Measurements from ENCODE around the gene ERVK3-1. TPM values are rescaled to one million over a fixed set of nuclear protein-coding genes. Genes with fewer than 3 reads are reported as not detected.

Gene ERVK3-1
- total RNA-seq, 4 donors from 2014 or later, result 39.5 to 85.1 (median 59.2) TPM

DNA sequence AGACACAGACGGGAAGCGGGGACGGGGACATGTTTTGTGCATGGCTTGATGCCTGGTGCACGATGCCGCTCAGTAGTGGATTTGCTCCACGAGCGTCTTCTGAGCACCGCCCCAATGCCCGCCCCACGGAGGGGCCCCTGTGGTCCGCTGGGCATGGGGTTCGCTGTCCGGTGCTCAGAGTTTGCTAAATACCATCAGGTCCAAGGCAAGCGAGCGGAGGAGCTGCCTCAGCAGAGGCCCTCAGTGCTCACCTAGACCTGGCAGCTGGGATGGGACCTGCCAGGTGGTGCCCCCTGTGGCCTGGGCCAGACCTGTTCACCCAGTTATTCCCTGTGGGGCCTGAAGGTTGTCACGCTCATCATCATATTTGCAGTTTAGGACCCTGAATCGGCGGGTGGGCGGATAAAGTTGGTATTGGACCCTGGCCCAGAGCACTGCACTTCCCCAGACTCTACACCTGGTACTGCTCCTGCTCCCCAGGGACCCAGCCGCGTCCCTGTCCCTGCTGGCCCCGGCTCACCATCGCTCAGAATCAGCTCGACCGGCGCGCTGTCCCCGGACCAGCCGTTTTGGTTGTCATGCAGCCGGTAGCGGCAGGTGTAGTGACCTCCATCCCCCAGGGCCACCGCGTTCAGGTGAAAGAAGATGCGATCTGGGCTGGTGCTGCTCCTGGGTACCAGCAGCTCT, 45.8 kb downstream of the ERVK3-1 start:
- TF ChIP-seq, protein P1, sequence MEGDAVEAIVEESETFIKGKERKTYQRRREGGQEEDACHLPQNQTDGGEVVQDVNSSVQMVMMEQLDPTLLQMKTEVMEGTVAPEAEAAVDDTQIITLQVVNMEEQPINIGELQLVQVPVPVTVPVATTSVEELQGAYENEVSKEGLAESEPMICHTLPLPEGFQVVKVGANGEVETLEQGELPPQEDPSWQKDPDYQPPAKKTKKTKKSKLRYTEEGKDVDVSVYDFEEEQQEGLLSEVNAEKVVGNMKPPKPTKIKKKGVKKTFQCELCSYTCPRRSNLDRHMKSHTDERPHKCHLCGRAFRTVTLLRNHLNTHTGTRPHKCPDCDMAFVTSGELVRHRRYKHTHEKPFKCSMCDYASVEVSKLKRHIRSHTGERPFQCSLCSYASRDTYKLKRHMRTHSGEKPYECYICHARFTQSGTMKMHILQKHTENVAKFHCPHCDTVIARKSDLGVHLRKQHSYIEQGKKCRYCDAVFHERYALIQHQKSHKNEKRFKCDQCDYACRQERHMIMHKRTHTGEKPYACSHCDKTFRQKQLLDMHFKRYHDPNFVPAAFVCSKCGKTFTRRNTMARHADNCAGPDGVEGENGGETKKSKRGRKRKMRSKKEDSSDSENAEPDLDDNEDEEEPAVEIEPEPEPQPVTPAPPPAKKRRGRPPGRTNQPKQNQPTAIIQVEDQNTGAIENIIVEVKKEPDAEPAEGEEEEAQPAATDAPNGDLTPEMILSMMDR (IDR thresholded peaks at IDR 0.05), result no peak
- no peak for DNase-seq (ENCODE audit: low spot score)
- no peak for ATAC-seq (ENCODE audit: low FRiP score)

DNA sequence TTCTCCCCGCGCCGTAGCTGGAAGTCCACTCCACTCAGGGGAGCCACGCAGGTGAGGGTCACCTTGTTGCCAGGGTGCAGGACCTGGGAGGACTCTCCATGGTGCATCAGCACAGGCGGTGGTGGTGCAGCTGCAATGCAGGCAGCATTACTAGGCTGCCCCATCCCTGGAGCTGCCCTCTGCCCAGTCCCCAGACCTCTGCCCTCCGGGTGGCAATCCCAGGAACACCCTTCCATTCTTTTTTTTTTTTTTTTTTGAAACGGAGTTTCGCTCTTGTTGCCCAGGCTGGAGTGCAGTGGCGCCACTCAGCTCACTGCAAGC, 46.3 kb downstream of the ERVK3-1 start:
- no peak for ATAC-seq (ENCODE audit: low FRiP score)
- TF ChIP-seq, protein P1 (IDR thresholded peaks at IDR 0.05), result no peak
- no peak for DNase-seq (ENCODE audit: low spot score)

DNA sequence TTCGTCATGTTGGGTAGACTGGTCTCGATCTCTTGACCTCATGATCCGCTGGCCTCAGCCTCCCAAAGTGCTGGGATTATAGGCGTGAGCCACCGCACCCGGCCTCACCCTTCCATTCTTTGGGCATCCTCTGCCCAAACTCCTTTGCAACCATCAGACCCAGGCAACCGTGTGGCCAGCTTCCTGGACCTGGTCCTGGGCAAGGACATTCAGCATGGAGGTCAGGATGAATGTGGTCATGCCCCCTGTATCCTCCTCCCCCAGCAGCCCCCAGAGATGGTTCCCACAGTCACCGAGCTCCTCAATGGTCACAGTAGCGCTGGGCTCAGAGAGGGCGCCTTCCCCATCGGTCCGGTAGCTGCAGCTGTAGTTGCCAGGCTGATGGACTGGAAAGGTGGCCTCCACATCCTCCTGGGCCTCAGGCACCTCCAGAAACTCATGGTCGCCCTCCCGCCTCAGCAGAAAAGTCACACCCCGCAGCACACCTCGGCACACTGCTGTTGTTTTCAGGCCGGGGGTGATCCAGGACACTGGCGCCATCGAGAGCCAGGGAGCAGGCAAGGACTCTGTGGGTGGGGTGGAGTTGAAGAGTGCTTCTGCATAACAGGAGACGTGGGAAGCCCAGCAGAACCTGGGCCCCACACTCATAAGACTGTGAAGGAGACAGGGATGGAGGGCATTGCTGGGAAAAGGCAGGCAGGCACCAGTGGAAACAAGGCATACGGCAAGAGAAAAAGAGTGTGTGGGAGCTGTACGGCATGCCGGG, 47.0 kb downstream of the ERVK3-1 start:
- no peak for ATAC-seq (ENCODE audit: low FRiP score)
- DNase-seq (ENCODE audit: low spot score), result no peak
- TF ChIP-seq, protein P1 (IDR thresholded peaks at IDR 0.05), result no peak

DNA sequence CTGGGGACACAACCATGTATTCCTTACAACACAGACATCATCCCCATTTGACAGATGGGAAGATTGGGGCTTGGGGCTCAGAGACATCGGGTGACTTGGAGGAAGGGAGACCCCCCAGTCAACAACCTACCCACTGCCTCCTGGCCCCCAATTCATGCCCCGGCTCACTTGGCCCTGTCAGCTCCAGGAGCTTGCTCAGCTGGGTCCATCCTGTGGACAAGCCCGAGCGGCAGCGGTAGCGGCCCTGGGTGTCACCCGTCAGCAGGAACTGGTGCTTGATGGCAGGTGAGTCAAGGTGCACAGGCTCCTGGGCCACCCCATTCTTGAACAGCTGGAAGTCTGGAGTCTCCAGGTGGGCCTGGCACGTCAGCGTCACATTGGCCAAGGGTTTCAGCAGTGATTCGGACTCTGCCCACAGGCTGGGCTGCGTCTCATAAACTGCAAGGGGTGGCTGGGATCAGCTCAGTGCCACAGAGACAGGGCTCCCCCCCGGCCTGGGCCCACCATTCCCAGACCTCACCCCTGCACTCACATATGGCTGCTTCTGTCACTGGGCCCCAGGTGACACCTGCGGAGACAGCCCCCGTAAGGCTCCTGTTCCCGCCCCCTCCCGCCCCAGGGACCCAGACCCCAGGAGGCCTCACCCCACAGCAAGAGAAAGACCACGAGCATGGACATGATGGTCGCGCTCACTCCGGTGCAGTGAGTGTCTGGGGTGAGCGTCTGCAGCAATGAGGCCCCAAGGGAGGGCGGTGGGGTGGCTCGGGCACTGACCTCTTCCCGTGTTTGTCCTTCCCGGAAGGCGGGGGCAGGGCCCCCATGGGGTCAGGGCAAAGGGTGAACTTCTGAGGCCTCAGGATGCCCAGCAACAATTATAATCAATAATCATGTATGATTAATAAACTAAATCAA, 47.8 kb downstream of the ERVK3-1 start, which contains the start of gene A1BG:
Gene A1BG (minus strand): TSS at position 733 of the 912 bp plus-strand sequence. CDS start 55 bp downstream, at position 678.
- no peak for DNase-seq (ENCODE audit: low spot score)
- no peak for ATAC-seq (ENCODE audit: low FRiP score)
- TF ChIP-seq, protein P1 (IDR thresholded peaks at IDR 0.05), result no peak

DNA sequence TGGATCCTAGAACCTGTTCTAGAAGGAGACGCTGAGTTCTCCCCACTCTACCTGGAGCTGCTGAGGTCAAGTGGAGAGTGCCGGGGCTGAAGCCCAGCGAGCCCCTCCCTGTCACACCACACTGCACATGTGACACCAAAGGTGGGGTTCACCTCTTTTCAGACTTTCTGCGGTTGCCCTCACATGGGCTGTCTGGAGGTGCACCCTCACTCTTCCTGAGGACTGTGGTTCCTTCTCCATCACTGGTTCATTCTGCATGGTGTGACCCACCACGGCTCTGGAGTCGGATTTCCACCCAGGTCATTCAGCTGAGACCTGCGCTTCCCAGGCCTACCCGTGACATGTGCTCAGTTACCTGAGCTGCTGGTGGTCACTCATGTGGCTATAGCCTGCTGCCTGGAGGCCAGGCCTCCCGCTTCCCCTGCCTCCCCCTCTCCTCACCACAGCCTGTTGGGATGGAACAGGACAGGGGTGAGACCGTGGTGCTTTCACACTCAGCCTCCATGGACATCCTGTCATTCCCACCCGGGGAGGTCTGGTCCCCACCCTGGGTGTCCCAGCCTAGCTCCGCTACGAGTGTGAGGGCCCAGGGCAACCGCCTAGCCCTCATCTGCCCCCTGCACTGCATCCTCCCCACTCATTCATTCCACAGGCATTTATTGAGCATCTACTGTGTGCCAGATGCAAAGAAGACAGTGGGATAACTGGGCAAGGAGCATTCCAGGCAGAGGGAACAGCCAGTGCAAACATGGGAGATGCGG, 48.7 kb downstream of the ERVK3-1 start:
- no peak for ATAC-seq (ENCODE audit: low FRiP score)
- DNase-seq (ENCODE audit: low spot score), result no peak
- TF ChIP-seq, protein P1 (IDR thresholded peaks at IDR 0.05), result no peak

DNA sequence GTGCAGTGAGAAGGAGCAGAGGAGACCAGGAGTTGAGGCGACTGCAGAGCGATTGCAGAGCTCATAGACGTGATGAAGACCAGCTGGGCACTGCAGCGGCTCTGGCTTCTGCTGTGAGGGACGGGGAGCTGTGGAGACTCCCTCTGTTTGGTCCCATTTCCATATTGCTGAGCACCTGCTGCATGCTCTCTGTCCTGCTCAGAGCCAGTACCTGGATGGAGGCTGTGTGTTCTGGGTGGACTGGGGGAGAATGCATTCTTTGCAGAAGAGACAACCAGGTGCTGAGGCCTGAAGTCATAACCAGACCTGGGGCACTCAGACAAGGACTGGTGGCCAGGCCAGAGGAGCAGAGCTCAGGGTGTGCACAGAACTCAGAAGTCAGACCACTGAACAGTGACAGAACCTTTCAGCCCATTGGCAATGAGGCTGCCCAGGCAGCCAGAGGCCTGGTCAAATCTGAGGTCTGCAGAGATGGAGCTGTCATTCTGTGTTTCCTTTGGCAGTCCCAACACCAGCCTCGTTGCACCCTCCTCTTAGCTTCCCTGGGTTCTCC, 49.4 kb downstream of the ERVK3-1 start:
- no peak for ATAC-seq (ENCODE audit: low FRiP score)

More for the DNA sequence above, 49.4 kb downstream of the ERVK3-1 start:
- no peak for DNase-seq (ENCODE audit: low spot score)
- TF ChIP-seq, protein P1 (IDR thresholded peaks at IDR 0.05), result no peak
